OCI-LY3 (cell line): ENCODE measurements around the gene UBAC2.

Source experiments
- H2AFZ ChIP-seq: fragments of 200-600, 300-600 bp; shearing (Covaris generic); 2 replicates; pipeline ENCODE4 v1.6.0; 2014; ENCODE audit warnings: antibody characterized with exemption, low read depth, low read length
- H3K27ac ChIP-seq: fragments of 200-600, 300-600 bp; sonication (generic); 2 replicates; pipeline ENCODE4 v1.5.1; 2014; ENCODE audit warnings: mild to moderate bottlenecking, low read length, moderate library complexity, mixed read lengths
- H3K27me3 ChIP-seq: fragments of 200-600, 300-600 bp; sonication (generic); 2 replicates; pipeline ENCODE4 v1.6.1; 2014; ENCODE audit warnings: low read depth, low read length, mixed read lengths
- H3K36me3 ChIP-seq: fragments of 200-600, 300-600 bp; sonication (generic); replicated peaks from 2 replicates; pipeline ENCODE3; 2014; ENCODE audit warnings: low read depth, low read length, mixed read lengths
- H3K4me1 ChIP-seq: fragments of 300-600, 200-600 bp; sonication (generic); 2 replicates; pipeline ENCODE4 v1.6.1; 2014; ENCODE audit warnings: low read length, mixed read lengths
- H3K4me2 ChIP-seq: fragments of 200-600, 300-600 bp; sonication (generic); 2 replicates; pipeline ENCODE4 v1.6.1; 2014; ENCODE audit warnings: low read length, mixed read lengths
- H3K4me3 ChIP-seq: fragments of 300-600, 200-600 bp; sonication (generic); 2 replicates; pipeline ENCODE4 v1.5.1; 2014; ENCODE audit warnings: antibody characterized with exemption, mild to moderate bottlenecking, low read length, moderate library complexity
- H3K79me2 ChIP-seq: fragments of 300-600, 200-600 bp; shearing (Covaris generic); 2 replicates; pipeline ENCODE4 v1.6.1; 2014; ENCODE audit warnings: mild to moderate bottlenecking, low read length, mixed read lengths
- H3K9ac ChIP-seq: fragments of 300-600, 200-600 bp; shearing (Covaris generic); 2 replicates; pipeline ENCODE4 v1.6.0; 2014; ENCODE audit warnings: mild to moderate bottlenecking, low read length, moderate library complexity
- H3K9me3 ChIP-seq: fragments of 200-600, 300-600 bp; shearing (Covaris generic); 2 replicates; pipeline ENCODE4 v1.6.1; 2014; ENCODE audit warnings: low read length, mixed read lengths; ENCODE audit not compliant: insufficient read depth
- H4K20me1 ChIP-seq: fragments of 200-600, 300-600 bp; sonication (generic); 2 replicates; pipeline ENCODE4 v1.6.1; 2016; ENCODE audit warnings: low read length, mixed read lengths; ENCODE audit not compliant: insufficient read depth
- EZH2phosphoT487 ChIP-seq: fragments of 200-600 bp; shearing (Covaris generic); IDR thresholded peaks from 2 replicates; pipeline ENCODE4 v1.6.1; 2018; ENCODE audit warnings: antibody characterized with exemption, mixed run types, low read depth
- TF ChIP-seq, protein P1 (sequence below): fragments of 200-600, 300-600 bp; sonication (generic); IDR thresholded peaks from 2 replicates; pipeline ENCODE4 v1.5.1; 2014; ENCODE audit warnings: antibody characterized with exemption, low read length, low read depth

UBAC2 gene

DNA sequence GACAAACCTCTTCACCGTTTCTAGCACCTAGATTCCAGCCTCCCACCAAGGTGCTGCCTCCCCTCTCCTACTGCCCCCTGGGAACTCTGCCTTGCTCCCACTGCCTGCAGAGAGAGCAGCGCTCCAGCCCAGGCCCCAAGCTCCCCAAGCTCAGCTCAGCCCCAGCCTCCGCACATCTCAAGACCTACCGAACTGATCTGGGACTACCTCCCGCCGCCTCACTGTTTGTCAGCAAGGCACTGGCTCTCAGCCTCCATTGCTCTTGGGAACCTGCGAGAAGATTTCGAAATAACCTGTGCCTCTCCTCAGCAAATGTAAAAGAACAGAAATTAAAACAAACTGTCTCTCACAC is 198.9 kb downstream of the UBAC2 start:
- Histone ChIP-seq H3K27ac (no peak overlapping the region), H3K9ac (no peak overlapping the region), H2AFZ (no peak overlapping the region), H3K79me2 (no peaks in the 10 kb centered on the region), H3K9me3 (no peaks in the 10 kb centered on the region), H3K4me1 (no peaks in the 10 kb centered on the region), H3K27me3 (no peaks in the 10 kb centered on the region), H3K36me3 (no peaks in the 10 kb centered on the region), H4K20me1 (no peaks in the 10 kb centered on the region), H3K4me2 (no peak overlapping the region), H3K4me3 (no peak overlapping the region)
- TF ChIP-seq EZH2phosphoT487, result no peak
- TF ChIP-seq, protein P1, sequence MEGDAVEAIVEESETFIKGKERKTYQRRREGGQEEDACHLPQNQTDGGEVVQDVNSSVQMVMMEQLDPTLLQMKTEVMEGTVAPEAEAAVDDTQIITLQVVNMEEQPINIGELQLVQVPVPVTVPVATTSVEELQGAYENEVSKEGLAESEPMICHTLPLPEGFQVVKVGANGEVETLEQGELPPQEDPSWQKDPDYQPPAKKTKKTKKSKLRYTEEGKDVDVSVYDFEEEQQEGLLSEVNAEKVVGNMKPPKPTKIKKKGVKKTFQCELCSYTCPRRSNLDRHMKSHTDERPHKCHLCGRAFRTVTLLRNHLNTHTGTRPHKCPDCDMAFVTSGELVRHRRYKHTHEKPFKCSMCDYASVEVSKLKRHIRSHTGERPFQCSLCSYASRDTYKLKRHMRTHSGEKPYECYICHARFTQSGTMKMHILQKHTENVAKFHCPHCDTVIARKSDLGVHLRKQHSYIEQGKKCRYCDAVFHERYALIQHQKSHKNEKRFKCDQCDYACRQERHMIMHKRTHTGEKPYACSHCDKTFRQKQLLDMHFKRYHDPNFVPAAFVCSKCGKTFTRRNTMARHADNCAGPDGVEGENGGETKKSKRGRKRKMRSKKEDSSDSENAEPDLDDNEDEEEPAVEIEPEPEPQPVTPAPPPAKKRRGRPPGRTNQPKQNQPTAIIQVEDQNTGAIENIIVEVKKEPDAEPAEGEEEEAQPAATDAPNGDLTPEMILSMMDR, result no peak

DNA sequence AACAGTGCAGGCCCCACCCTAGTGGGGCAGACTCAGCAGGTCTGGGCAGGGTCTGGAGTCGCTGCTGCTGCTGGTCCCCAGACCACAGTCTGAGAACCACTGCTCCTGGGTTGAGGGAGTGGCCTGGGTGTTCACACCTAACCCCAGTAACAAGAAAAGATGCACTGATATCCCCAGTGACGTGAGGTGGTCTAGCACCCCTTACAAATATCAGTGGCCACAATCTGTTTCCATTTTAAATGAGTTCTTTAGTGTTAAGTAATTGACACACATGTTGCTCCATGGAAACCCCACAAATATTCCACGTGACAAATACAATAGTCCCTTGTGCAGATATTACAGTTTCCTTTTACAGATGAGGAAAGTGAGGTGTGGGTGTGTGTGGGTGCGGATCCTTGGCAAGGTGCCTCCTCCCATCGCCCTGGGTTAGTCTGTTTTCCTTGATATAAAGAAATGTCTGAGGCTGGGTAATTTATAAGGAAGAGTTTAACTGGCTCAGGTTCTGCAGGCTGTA is 202.9 kb downstream of the UBAC2 start:
- Histone ChIP-seq H2AFZ (no peak overlapping the region), H4K20me1 (no peaks in the 10 kb centered on the region), H3K79me2 (no peaks in the 10 kb centered on the region), H3K36me3 (no peaks in the 10 kb centered on the region), H3K9me3 (0 out of 2 replicates have a peak, but pooled peaks cover 5% of the 10 kb centered on the region), H3K4me1 (peaks cover 7% of the 10 kb centered on the region), H3K4me2 (no peak overlapping the region), H3K9ac (no peak overlapping the region), H3K27ac (no peak overlapping the region), H3K4me3 (no peak overlapping the region), H3K27me3 (peaks cover 12% of the 10 kb centered on the region)
- TF ChIP-seq, protein P1, result no peak

DNA sequence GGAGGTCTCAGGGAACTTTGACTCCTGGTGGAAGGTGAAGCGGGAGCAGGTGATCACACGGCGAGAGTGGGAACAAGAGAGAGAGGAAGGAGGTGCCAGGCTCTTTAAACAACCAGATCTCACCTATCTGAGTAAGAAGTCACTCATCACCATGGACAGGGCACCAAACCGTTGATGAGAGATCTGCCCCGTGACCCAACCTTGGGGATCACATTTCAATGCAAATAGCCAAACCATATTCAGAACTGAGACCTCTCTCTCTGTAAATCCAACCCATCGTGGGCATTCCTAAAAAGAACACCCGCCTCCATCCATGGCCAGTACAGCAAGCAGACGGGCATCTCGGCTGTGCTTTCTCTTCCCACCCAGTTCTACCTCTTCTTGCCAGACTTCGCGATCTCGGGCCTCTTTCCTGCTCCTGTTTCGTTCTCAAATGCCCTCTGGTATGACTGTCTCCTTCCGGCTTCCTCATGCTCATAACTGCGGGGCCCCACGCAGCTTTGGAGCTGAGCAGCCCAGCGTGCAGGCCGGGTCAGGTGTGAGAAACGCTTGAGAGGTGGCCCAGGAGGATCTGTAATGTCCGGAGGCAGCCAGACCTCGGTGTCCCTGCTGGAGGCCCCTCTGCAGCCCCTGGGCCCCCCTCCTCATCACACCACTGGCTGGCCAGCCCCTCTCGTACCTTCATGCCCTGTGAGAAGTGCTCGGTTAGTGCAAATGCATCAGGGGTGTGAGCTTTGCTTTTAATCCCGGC is 203.5 kb downstream of the UBAC2 start:
- no peaks in the 10 kb centered on the region for H3K79me2 ChIP-seq
- no peak overlapping the region for H2AFZ ChIP-seq
- no peak overlapping the region for H3K4me2 ChIP-seq
- H3K36me3 ChIP-seq, result no peaks in the 10 kb centered on the region
- H3K4me1 ChIP-seq, result peaks cover 7% of the 10 kb centered on the region
- no peak overlapping the region for H3K27ac ChIP-seq
- peaks cover 12% of the 10 kb centered on the region for H3K27me3 ChIP-seq
- H3K4me3 ChIP-seq, result no peak overlapping the region
- TF ChIP-seq, protein P1, result no peak
- TF ChIP-seq EZH2phosphoT487, result no peak
- H3K9me3 ChIP-seq, result 0 out of 2 replicates have a peak, but pooled peaks cover 5% of the 10 kb centered on the region
- H4K20me1 ChIP-seq, result no peaks in the 10 kb centered on the region
- no peak overlapping the region for H3K9ac ChIP-seq

DNA sequence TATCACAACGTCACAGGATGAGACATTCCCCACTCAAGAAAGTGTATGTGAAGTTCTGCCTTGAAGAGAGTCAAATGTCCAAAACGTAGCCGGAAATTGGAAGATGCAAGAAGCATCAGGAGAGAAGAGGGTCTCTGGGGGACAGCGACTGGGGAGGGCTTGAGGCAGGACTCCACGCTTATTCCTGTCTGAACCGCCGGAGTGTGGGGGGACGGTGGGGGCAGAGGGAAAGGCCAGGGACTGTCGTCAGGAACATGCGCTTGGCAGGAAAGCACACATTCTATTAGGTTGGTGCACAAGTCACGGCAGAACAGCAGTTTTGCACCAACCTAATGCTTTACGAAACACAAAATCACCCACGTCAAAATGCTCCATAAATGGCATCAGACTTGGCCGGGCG is 205.3 kb downstream of the UBAC2 start:
- Histone ChIP-seq H3K4me2 (no peak overlapping the region), H3K9ac (no peak overlapping the region), H3K4me3 (no peak overlapping the region), H3K4me1 (peaks cover 23% of the 10 kb centered on the region), H3K27me3 (peaks cover 12% of the 10 kb centered on the region), H3K9me3 (0 out of 2 replicates have a peak, but pooled peaks cover 5% of the 10 kb centered on the region), H3K27ac (no peak overlapping the region), H3K79me2 (no peaks in the 10 kb centered on the region), H2AFZ (no peak overlapping the region), H4K20me1 (no peaks in the 10 kb centered on the region), H3K36me3 (no peaks in the 10 kb centered on the region)
- TF ChIP-seq, protein P1, result no peak
- TF ChIP-seq EZH2phosphoT487, result no peak
